Endothelial cell of umbilical vein (primary cell): ENCODE measurements around the gene METTL15.

Source experiments
- CTCF ChIP-seq, 2 donors: IDR thresholded peaks; 1 replicate in 1 of 2; 2 replicates in 1 of 2; pipeline ENCODE4 v1.5.1; 2011; ENCODE audit warnings: low read length in 2 of 2, mild to moderate bottlenecking in 2 of 2, moderate library complexity in 2 of 2, control low read depth in 1 of 2, inconsistent platforms in 1 of 2, low read depth in 1 of 2; ENCODE audit not compliant: insufficient read depth in 1 of 2; ENCODE audit errors: extremely low read depth in 1 of 2
- FOS ChIP-seq: IDR thresholded peaks from 2 replicates; pipeline ENCODE4 v1.6.1; 2011; ENCODE audit warnings: mild to moderate bottlenecking, low read length, moderate library complexity, borderline replicate concordance; ENCODE audit not compliant: insufficient read depth

GRCh38 chr11:28242596-28242995 lies 134.4 kb downstream of the METTL15 start:
- TF ChIP-seq FOS: no peak
- TF ChIP-seq CTCF (IDR thresholded peaks at IDR 0.05; ENCODE audit: extremely low read depth in 1 of 2, insufficient read depth in 1 of 2, low read depth in 1 of 2, low read length in 2 of 2): no peak
